Astrocyte (in vitro differentiated cells and primary cell): Measurements from ENCODE around the gene CACNA1D.

Source experiments
- CTCF ChIP-seq: IDR thresholded peaks from 2 replicates; pipeline ENCODE4 v1.5.1; 2011; ENCODE audit warnings: low read depth, mild to moderate bottlenecking, inconsistent platforms, low read length, moderate library complexity; ENCODE audit not compliant: insufficient read depth
- EZH2 ChIP-seq: IDR thresholded peaks from 2 replicates; pipeline ENCODE4 v1.6.1; 2012; ENCODE audit warnings: mild to moderate bottlenecking, low read length, inconsistent platforms; ENCODE audit not compliant: insufficient read depth

DNA sequence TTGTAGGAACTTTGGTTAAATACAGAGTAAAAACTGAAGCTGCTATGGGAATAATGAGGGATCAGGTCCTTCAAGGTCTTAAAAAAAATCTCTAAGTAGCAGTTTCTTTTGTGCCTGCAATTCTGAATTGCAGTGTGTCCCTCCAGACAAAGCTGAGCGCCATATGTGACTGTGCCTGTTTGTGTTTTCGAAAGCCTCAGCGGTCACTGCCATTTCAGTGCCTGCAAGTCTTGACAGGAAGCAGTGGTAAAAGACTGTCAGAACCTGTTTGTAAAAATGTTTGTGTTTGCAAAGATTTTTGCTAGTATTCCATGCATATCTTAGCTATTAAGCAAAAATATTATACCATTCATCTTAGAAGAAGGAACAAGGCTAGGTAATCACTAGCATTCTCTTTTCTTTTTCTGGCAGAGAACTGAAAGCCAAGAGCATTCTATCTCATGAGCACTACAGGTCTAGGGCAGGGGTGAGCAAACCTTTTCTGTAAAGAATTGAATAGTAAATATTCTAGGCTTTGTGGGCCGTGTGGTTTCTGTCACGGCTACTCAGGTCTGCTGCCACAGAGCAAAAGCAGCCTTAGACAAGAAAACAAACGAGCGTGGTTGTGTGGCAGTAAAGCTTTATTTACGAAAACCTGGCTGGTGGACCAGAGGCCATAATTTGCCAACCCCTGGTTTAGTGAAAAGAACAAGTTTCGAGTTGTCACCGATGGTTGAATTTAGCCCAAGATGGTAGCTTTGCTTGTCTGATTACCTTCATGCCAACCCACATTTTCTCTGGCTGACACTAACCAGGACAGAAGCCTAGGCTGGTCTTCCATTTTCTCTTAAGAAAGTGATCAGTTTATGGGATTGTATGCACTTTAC lies 134.4 kb downstream of the CACNA1D start:
- no peak for TF ChIP-seq CTCF
- no peak for TF ChIP-seq EZH2
